Gastroesophageal sphincter (tissue), 4 donors: ENCODE data around the gene GRID1. TPM values are rescaled to one million over a fixed set of nuclear protein-coding genes. Genes with fewer than 3 reads are reported as not detected.

Source experiments
- ATAC-seq: fragments of 150-250 bp; one replicate; pipeline ENCODE4 v1.9.1; 2016; ENCODE audit warnings: mild to moderate bottlenecking, moderate library complexity
- H3K27ac ChIP-seq, 4 donors: fragments of 200-600 bp; sonication (generic) in 3 of 4; 1 replicate in 3 of 4; 2 replicates in 1 of 4; pipeline ENCODE4 v1.5.1; 2016 to 2019
- H3K27me3 ChIP-seq: fragments of 200-600 bp; sonication (generic); one replicate; pipeline ENCODE4 v1.5.1; 2019
- H3K36me3 ChIP-seq, 2 donors: fragments of 200-600 bp; sonication (generic); one replicate each; pipeline ENCODE4 v1.5.1; 2019; ENCODE audit warnings: control low read depth in 1 of 2
- H3K4me1 ChIP-seq, 3 donors: fragments of 200-600 bp; sonication (generic); 1 replicate in 2 of 3; 2 replicates in 1 of 3; pipeline ENCODE4 v1.5.1; 2016 to 2019; ENCODE audit warnings: control low read depth in 2 of 3
- H3K4me3 ChIP-seq, 2 donors: fragments of 200-600 bp; sonication (generic); one replicate each; pipeline ENCODE4 v1.5.1; 2019; ENCODE audit warnings: mild to moderate bottlenecking in 1 of 2, moderate library complexity in 1 of 2
- H3K9me3 ChIP-seq, 3 donors: fragments of 200-600 bp; sonication (generic); one replicate each; pipeline ENCODE4 v1.5.1; 2017 to 2019; ENCODE audit warnings: control low read depth in 2 of 3
- CTCF ChIP-seq, 4 experiments: fragments of 200-600 bp in 2 of 4; fragments of 450-650 bp in 2 of 4; sonication (generic) in 1 of 4; IDR thresholded peaks; one replicate each; pipeline ENCODE4 v1.5.1; 2017 to 2019; ENCODE audit warnings: antibody characterized with exemption in 4 of 4, mild to moderate bottlenecking in 2 of 4, moderate library complexity in 2 of 4
- EP300 ChIP-seq: sonication (generic); formaldehyde crosslinking; IDR thresholded peaks from one replicate; pipeline ENCODE4 v1.6.1; 2017; ENCODE audit warnings: antibody characterized with exemption, mild to moderate bottlenecking
- POLR2A ChIP-seq, 2 donors: fragments of 450-650 bp; IDR thresholded peaks; one replicate each; pipeline ENCODE4 v1.6.1; 2017; ENCODE audit warnings: antibody characterized with exemption in 2 of 2, mild to moderate bottlenecking in 2 of 2, moderate library complexity in 1 of 2
- POLR2AphosphoS5 ChIP-seq: sonication (generic); formaldehyde crosslinking; IDR thresholded peaks from one replicate; pipeline ENCODE4 v1.6.1; 2017; ENCODE audit warnings: antibody characterized with exemption
- WGBS, 2 donors: methylation state at CpG; one replicate each; pipeline ENCODE4 v1.1.5; 2018; ENCODE audit warnings: low coverage in 1 of 2; 5-methylcytosine and 5-hydroxymethylcytosine counted together
- total RNA-seq, 4 donors: library from RNA; depleted of rRNA; stranded (reverse); fragments of >200 nt; gene quantifications; one replicate each; pipeline ENCODE4 v1.1.0, GENCODE V29; 2016

GRID1 gene
- total RNA-seq, 4 donors from 2014 or later, result 1.2 to 2.7 (median 1.7) TPM

- Histone ChIP-seq H3K27me3 (no peaks in the 10 kb centered on the region), H3K4me3 (no peak overlapping the region), H3K4me1 (peaks cover 0 to 15% (median 2%) of the 10 kb centered on the region in 3 donors), H3K36me3 (no peaks in the 10 kb centered on the region), H3K9me3 (no peaks in the 10 kb centered on the region), H3K27ac (no peak overlapping the region)
- TF ChIP-seq EP300 (no peak), POLR2A (IDR thresholded peaks at IDR 0.05) (no peak)
- WGBS, 2 donors, result 79% methylated on average over 4 of the region's 7 CpGs; no CpG with 5 or more reads in 1 of the 2 donors
- no peak for ATAC-seq
Measured at GRCh38 chr10:85789982-85790789, 576.4 kb downstream of the GRID1 start.

- H3K27me3 ChIP-seq, result no peaks in the 10 kb centered on the region
- H3K4me3 ChIP-seq, result no peak overlapping the region
- TF ChIP-seq EP300 (no peak), POLR2A (IDR thresholded peaks at IDR 0.05) (no peak), POLR2AphosphoS5 (no peak), CTCF (IDR thresholded peaks at IDR 0.05) (no peak)
- no CpG with 5 or more reads among the region's 3 CpGs for WGBS, 2 donors
- H3K27ac ChIP-seq, result no peak overlapping the region
- no peaks in the 10 kb centered on the region for H3K9me3 ChIP-seq
- peaks cover 0 to 15% (median 2%) of the 10 kb centered on the region in 3 donors for H3K4me1 ChIP-seq
- no peaks in the 10 kb centered on the region for H3K36me3 ChIP-seq
- ATAC-seq, result no peak
Measured at GRCh38 chr10:85789125-85789524, 577.5 kb downstream of the GRID1 start.

- Histone ChIP-seq H3K36me3 (no peaks in the 10 kb centered on the region), H3K4me3 (no peak overlapping the region), H3K4me1 (peaks cover 0 to 15% (median 2%) of the 10 kb centered on the region in 3 donors), H3K9me3 (no peaks in the 10 kb centered on the region), H3K27ac (no peak overlapping the region), H3K27me3 (no peaks in the 10 kb centered on the region)
- no peak for TF ChIP-seq EP300
- no peak for TF ChIP-seq POLR2AphosphoS5
- no peak for TF ChIP-seq CTCF (IDR thresholded peaks at IDR 0.05)
- no peak for TF ChIP-seq POLR2A (IDR thresholded peaks at IDR 0.05)
- WGBS, 2 donors, result 63 to 68% methylated on average over 2 of the region's 4 CpGs
- ATAC-seq, result no peak
Measured at GRCh38 chr10:85788570-85788969, 578.0 kb downstream of the GRID1 start.

- Histone ChIP-seq H3K4me1 (peaks cover 0 to 14% (median 2%) of the 10 kb centered on the region in 3 donors), H3K27ac (no peak overlapping the region), H3K27me3 (no peaks in the 10 kb centered on the region), H3K4me3 (no peak overlapping the region), H3K9me3 (no peaks in the 10 kb centered on the region), H3K36me3 (no peaks in the 10 kb centered on the region)
- TF ChIP-seq EP300, result no peak
- TF ChIP-seq POLR2A (IDR thresholded peaks at IDR 0.05), result no peak
- TF ChIP-seq POLR2AphosphoS5, result no peak
- TF ChIP-seq CTCF (IDR thresholded peaks at IDR 0.05), result no peak
- no peak for ATAC-seq
- WGBS, 2 donors, result 88 to 92% methylated on average over 1 to 3 of the region's 3 CpGs
Measured at GRCh38 chr10:85787881-85788280, 578.7 kb downstream of the GRID1 start.

- H3K4me1 ChIP-seq, result peaks cover 0 to 9% (median under 1%) of the 10 kb centered on the region in 3 donors
- no peak overlapping the region for H3K27ac ChIP-seq
- ATAC-seq, result no peak
- H3K4me3 ChIP-seq, result no peak overlapping the region
- H3K27me3 ChIP-seq, result no peaks in the 10 kb centered on the region
- TF ChIP-seq CTCF (IDR thresholded peaks at IDR 0.05) (no peak), EP300 (no peak), POLR2A (IDR thresholded peaks at IDR 0.05) (no peak), POLR2AphosphoS5 (no peak)
- no peaks in the 10 kb centered on the region for H3K36me3 ChIP-seq
- WGBS, 2 donors, result 86 to 100% methylated on average over 1 to 4 of the region's 5 CpGs
- H3K9me3 ChIP-seq, result no peaks in the 10 kb centered on the region
Measured at GRCh38 chr10:85787393-85787792, 579.2 kb downstream of the GRID1 start.
